GM21737 (cell line): ENCODE results near the gene FBLN2.

ENCODE experiments used
- ATAC-seq: cut with Tn5 transposase; IDR thresholded peaks from one replicate; pipeline ENCODE4 v1.9.1; 2021; ENCODE audit warnings: mild to moderate bottlenecking, moderate library complexity; ENCODE audit not compliant: unreplicated experiment

Gene FBLN2

GRCh38 chr3:13620281-13620680 is 71.4 kb downstream of the FBLN2 start:
- ATAC-seq = no peak

DNA sequence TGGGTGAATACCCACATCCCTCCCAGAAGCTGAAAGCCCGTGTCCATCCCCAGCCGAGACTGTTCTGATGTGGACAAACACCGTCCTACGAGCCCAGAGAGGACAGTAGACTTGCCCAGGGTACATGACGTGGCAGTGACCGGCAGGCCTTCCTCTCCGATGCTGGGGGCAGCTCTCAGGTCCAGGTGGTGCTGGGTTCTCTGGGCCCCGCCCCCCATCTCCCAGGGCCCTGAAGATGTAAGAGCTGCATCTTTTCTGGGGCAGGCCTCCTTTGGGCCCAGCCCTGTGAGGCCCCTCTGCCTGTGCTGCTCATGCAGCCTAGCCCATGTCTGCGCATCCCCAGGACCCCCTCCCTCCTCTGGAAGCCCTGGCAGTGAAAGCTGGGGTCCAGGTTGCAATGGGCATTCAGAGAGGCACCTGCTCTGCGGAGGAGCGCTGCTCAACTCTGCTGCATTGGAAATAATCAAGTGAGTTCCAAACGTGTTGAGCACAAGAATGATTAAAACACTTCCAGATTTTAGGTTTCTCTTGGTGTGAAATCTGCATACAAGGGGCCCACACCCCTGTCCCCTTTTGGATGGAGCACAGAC is 71.9 kb downstream of the FBLN2 start:
- no peak for ATAC-seq

GRCh38 chr3:13621381-13622221 is 72.7 kb downstream of the FBLN2 start:
- no peak for ATAC-seq

DNA sequence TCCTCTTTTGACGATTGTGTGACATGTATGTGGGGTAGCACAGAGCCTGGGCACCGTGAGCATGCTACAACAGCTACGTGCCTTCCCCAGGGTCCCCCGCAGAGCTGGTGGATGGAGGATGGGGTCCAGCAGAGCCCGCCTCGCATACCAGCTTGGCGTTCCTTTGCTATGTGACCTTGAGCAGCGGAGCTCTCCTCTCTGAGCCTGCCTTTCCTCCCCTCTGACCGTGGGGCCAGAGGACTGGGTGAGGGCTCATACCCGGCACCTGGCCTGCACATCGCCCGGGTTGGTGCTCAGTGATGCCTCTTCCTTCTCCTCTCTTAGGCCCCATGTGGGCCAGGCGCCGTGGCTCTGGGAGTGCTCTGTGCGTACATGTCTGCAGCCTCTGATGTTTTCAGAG is 73.4 kb downstream of the FBLN2 start:
- no peak for ATAC-seq

GRCh38 chr3:13623101-13623654 is 74.3 kb downstream of the FBLN2 start:
- no peak for ATAC-seq

GRCh38 chr3:13624021-13624420 is 75.1 kb downstream of the FBLN2 start:
- no peak for ATAC-seq

DNA sequence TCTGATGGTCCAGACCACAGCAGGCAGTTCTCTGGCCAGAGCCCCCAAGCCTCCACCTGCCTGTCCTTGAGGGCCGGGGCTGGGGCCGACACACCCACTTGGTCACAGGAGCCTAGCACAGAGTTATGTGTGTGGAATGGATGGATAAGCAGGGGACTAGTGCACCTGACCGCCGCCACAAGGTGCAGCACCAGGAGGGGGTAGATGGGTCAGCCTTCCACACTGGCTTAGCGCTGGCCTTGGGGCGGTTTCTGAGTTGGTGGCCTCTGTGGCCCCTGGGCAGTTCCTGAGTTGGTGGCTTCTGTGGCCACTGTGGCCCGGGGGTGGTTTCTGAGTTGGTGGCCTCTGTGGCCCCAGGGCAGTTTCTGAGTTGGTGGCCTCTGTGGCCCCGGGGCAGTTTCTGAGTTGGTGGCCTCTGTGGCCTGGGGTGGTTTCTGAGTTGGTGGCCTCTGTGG is 75.8 kb downstream of the FBLN2 start:
- no peak for ATAC-seq

GRCh38 chr3:13626396-13626795 is 77.5 kb downstream of the FBLN2 start:
- ATAC-seq = no peak

DNA sequence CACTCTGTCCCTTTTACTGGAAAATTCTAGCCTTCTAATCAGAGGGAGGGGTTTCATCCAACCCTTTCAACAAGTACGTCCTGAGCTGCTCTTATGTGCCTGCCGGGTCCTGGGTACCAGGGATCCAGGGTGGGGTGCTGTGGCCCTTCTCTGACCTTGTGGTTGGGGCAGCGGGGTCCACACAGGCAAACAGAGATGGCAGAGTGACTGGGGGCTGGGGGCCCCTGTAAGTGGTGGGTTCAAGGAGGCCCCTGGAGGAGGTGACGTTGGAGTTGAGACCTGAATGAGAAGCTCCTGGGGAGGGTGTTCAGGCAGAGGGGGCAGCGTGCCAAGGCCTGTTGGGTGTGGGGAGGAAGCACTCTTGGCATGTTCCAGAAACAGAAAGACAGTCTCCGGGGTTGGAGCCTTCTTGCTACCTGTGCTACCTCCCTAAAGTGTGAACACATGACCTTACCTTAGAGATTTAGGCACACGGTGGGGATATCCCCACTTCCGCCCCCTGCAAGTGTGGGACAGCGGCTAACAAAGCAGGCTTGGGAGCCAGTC is 78.1 kb downstream of the FBLN2 start:
- no peak for ATAC-seq

- no peak for ATAC-seq
These were observed 78.8 kb downstream of the FBLN2 start for GRCh38 chr3:13627681-13628080.

GRCh38 chr3:13628432-13628831 is 79.5 kb downstream of the FBLN2 start:
- ATAC-seq = no peak

GRCh38 chr3:13628841-13629551 is 80.1 kb downstream of the FBLN2 start:
- ATAC-seq = no peak

DNA sequence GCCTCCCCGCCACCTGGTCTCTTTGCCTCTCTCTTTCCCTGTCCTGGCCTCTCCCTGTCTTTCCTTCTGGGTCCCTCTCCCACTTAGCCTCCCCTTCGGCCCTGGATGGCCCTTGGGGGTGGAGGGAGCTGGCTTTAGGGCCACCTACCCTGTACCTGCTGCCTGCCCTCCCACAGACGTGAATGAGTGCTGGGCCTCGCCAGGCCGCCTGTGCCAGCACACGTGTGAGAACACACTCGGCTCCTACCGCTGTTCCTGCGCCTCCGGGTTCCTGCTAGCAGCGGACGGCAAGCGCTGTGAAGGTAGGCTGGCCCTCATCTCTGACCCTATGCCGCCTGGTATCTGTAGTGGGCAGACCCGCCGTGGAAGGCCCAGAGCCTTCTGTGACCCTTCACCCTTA is 80.7 kb downstream of the FBLN2 start:
- ATAC-seq = no peak

DNA sequence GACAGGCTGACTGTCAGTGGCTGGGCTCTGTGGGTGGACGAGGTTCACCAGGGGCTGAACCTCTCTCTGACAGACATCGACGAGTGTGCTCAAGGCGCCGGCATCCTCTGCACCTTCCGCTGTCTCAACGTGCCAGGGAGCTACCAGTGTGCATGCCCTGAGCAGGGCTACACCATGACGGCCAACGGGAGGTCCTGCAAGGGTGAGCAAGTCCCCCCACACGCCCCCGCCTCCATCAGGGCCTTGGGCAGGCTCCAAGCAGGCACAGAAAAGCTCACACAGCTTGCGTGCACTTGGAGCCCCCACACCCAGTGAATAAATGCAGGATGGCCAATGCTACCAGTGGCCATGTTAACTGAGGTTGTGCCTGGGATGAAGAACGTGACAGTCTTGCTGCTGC is 82.3 kb downstream of the FBLN2 start:
- no peak for ATAC-seq

- no peak for ATAC-seq
These were observed 84.3 kb downstream of the FBLN2 start for GRCh38 chr3:13633176-13633575.

GRCh38 chr3:13634151-13634550 is 85.2 kb downstream of the FBLN2 start:
- no peak for ATAC-seq

DNA sequence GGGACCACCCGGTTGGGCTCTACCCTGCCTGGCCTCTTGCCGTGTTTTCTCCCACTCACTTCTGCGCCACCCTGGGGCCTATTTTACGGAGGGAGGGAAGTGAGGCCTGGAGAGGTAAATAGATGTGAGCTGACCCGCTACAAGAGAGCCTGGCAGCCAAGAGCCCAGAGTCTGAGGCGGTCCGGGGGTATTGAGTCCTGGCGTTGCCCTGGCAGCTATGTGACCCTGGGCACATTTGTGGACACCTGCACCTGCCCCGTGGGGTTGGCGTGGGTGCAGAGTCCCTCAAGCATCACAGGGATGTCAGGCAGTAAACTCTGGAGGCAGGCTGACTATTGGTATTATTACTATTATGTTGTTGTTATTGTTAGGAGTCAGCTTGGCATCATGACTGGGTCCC is 85.7 kb downstream of the FBLN2 start:
- no peak for ATAC-seq

DNA sequence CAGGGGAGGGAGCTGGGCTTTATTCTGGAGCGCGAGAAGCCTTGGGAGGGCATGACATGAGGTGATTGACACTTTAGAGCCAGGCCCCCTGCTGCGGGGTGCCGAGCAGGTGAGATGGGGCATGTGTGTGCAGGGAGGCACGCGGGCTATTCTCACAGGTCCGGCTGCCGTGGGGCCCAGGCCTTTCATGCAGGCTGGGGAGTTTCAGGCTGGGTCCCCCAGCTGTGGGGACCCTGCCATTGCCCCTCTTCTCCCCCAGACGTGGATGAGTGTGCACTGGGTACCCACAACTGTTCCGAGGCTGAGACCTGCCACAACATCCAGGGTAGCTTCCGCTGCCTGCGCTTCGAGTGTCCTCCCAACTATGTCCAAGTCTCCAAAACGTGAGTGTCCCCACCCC is 87.3 kb downstream of the FBLN2 start:
- ATAC-seq = no peak

DNA sequence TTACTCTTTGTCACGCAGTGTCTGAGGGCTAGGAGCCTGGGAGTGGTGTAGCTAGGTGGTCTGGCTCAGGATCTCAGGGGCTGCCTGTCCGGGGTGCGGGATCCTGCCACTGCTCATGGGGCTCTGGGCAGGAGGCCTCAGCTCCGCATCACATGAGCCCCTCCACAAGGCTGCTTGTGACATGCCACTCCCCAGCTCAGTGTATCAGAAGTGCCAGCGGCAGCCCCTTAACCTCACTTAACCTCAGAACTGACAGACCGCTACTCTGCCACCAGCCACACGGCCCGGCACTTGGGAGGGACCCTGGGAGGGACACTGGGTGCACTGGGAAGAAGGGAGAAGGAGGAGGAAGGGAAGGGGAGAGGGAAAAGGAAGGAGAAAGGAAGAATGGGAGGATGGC is 87.9 kb downstream of the FBLN2 start:
- no peak for ATAC-seq

- no peak for ATAC-seq
These were observed 88.5 kb downstream of the FBLN2 start for GRCh38 chr3:13637311-13637891.

- ATAC-seq = no peak
These were observed 89.0 kb downstream of the FBLN2 start for GRCh38 chr3:13637953-13638352.
